H9 (cell line): ENCODE results near the gene DNAJC8. TPM values are rescaled to one million over a fixed set of nuclear protein-coding genes. Genes with fewer than 3 reads are reported as not detected.
A peak's percentile ranks its signal among the peaks of the same experiment; 100 is the strongest.

Experiments
- DNase-seq: peaks from one replicate; pipeline ENCODE4 v3.0.0-alpha.2; 2017
- H2AFZ ChIP-seq: one replicate; pipeline ENCODE4 v1.6.1; 2013; ENCODE audit warnings: mild to moderate bottlenecking, low read length, control low read depth, moderate library complexity
- H2AK5ac ChIP-seq: 2 replicates; pipeline ENCODE4 v1.6.1; 2013; ENCODE audit warnings: low read length, control low read depth, mixed read lengths; ENCODE audit not compliant: insufficient read length
- H2BK120ac ChIP-seq: one replicate; pipeline ENCODE4 v1.6.1; 2013; ENCODE audit warnings: low read depth, mild to moderate bottlenecking, low read length, control low read depth, inconsistent platforms; ENCODE audit not compliant: poor library complexity, severe bottlenecking
- H2BK12ac ChIP-seq: 2 replicates; pipeline ENCODE4 v1.6.1; 2013; ENCODE audit warnings: low read length, control low read depth, mixed read lengths, low read depth; ENCODE audit not compliant: insufficient read length
- H2BK15ac ChIP-seq: 2 replicates; pipeline ENCODE4 v1.6.1; 2013; ENCODE audit warnings: low read depth, low read length, control low read depth
- H2BK20ac ChIP-seq: one replicate; pipeline ENCODE4 v1.6.1; 2013; ENCODE audit warnings: low read depth, mild to moderate bottlenecking, low read length, control low read depth, inconsistent platforms; ENCODE audit not compliant: poor library complexity, severe bottlenecking
- H2BK5ac ChIP-seq: 2 replicates; pipeline ENCODE4 v1.6.1; 2013; ENCODE audit warnings: low read length, control low read depth, mixed read lengths; ENCODE audit not compliant: insufficient read length
- H3K14ac ChIP-seq: 2 replicates; pipeline ENCODE4 v1.6.1; 2013; ENCODE audit warnings: low read length, control low read depth; ENCODE audit not compliant: insufficient read depth
- H3K18ac ChIP-seq: 2 replicates; pipeline ENCODE4 v1.6.1; 2013; ENCODE audit warnings: low read depth, mild to moderate bottlenecking, mixed read lengths, low read length, control low read depth; ENCODE audit not compliant: insufficient read length
- H3K23ac ChIP-seq: 2 replicates; pipeline ENCODE4 v1.6.1; 2013; ENCODE audit warnings: low read length, control low read depth, mixed read lengths, low read depth; ENCODE audit not compliant: insufficient read length
- H3K23me2 ChIP-seq: 2 replicates; pipeline ENCODE4 v1.6.1; 2013; ENCODE audit warnings: low read depth, mild to moderate bottlenecking, mixed read lengths, low read length, control low read depth; ENCODE audit not compliant: insufficient read length, poor library complexity, severe bottlenecking
- H3K27ac ChIP-seq: 2 replicates; pipeline ENCODE4 v1.5.1; 2013; ENCODE audit warnings: low read length, control low read depth, mixed read lengths, low read depth; ENCODE audit not compliant: insufficient read length
- H3K27me3 ChIP-seq: 2 replicates; pipeline ENCODE4 v1.6.1; 2013; ENCODE audit warnings: low read length, control low read depth, inconsistent platforms; ENCODE audit not compliant: insufficient read depth
- H3K4ac ChIP-seq: 2 replicates; pipeline ENCODE4 v1.6.1; 2013; ENCODE audit warnings: low read depth, mild to moderate bottlenecking, control low read depth, inconsistent platforms, low read length, moderate library complexity
- H3K4me1 ChIP-seq: 2 replicates; pipeline ENCODE4 v1.6.1; 2013; ENCODE audit warnings: low read length, control low read depth, inconsistent platforms; ENCODE audit not compliant: insufficient read depth
- H3K4me2 ChIP-seq: 2 replicates; pipeline ENCODE4 v1.6.1; 2013; ENCODE audit warnings: low read length, control low read depth, mixed read lengths; ENCODE audit not compliant: insufficient read length, insufficient read depth
- H3K56ac ChIP-seq: 2 replicates; pipeline ENCODE4 v1.6.1; 2013; ENCODE audit warnings: low read depth, mild to moderate bottlenecking, mixed read lengths, low read length, control low read depth; ENCODE audit not compliant: insufficient read length
- H3K79me1 ChIP-seq: 2 replicates; pipeline ENCODE4 v1.6.1; 2013; ENCODE audit warnings: low read depth, mild to moderate bottlenecking, moderate library complexity, low read length, control low read depth, inconsistent platforms; ENCODE audit not compliant: insufficient read depth, poor library complexity, severe bottlenecking
- H3K79me2 ChIP-seq: 2 replicates; pipeline ENCODE4 v1.6.1; 2013; ENCODE audit warnings: low read length, control low read depth, inconsistent platforms; ENCODE audit not compliant: insufficient read depth
- H3K9ac ChIP-seq: 2 replicates; pipeline ENCODE4 v1.6.1; 2013; ENCODE audit warnings: low read length, control low read depth, mixed read lengths; ENCODE audit not compliant: insufficient read length; ENCODE audit errors: extremely low read depth
- H3K9me3 ChIP-seq: one replicate; pipeline ENCODE4 v1.6.1; 2013; ENCODE audit warnings: low read depth, low read length, inconsistent platforms; ENCODE audit not compliant: control insufficient read depth
- H3T11ph ChIP-seq: one replicate; pipeline ENCODE4 v1.6.1; 2013; ENCODE audit warnings: mild to moderate bottlenecking, low read length, control low read depth, inconsistent platforms
- H4K20me1 ChIP-seq: one replicate; pipeline ENCODE4 v1.6.1; 2013; ENCODE audit not compliant: control insufficient read depth, insufficient read length, insufficient read depth
- H4K5ac ChIP-seq: 2 replicates; pipeline ENCODE4 v1.6.1; 2013; ENCODE audit warnings: low read depth, mild to moderate bottlenecking, mixed read lengths, low read length, control low read depth; ENCODE audit not compliant: insufficient read length
- H4K8ac ChIP-seq: replicated peaks from 2 replicates; pipeline ENCODE4 v1.6.1; 2013; ENCODE audit warnings: low read length, control low read depth, mixed read lengths, low read depth; ENCODE audit not compliant: insufficient read length
- H4K91ac ChIP-seq: 2 replicates; pipeline ENCODE4 v1.6.1; 2013; ENCODE audit warnings: low read depth, mild to moderate bottlenecking, moderate library complexity, mixed read lengths, low read length, control low read depth; ENCODE audit not compliant: insufficient read length
- H3K27ac Mint-ChIP-seq, 3 experiments: 2 replicates in 2 of 3; 3 replicates in 1 of 3; pipeline ENCODE4 v1.8.0; 2020 to 2021; ENCODE audit warnings: mixed read lengths in 3 of 3, mild to moderate bottlenecking in 1 of 3, moderate library complexity in 1 of 3
- H3K27me3 Mint-ChIP-seq: 2 replicates; pipeline ENCODE4 v1.8.0; 2021; ENCODE audit warnings: low read depth, mild to moderate bottlenecking, moderate library complexity, mixed read lengths
- H3K36me3 Mint-ChIP-seq, 3 experiments: 2 replicates in 2 of 3; 3 replicates in 1 of 3; pipeline ENCODE4 v1.8.0; 2020 to 2021; ENCODE audit warnings: low read depth in 3 of 3, mixed read lengths in 3 of 3; ENCODE audit not compliant: insufficient read depth in 1 of 3
- H3K4me1 Mint-ChIP-seq, 2 experiments: 2 replicates each; pipeline ENCODE4 v1.8.0; 2020; ENCODE audit warnings: mixed read lengths in 2 of 2
- H3K4me3 Mint-ChIP-seq, 2 experiments: 2 replicates in 1 of 2; 3 replicates in 1 of 2; pipeline ENCODE4 v1.8.0; 2020 to 2021; ENCODE audit warnings: mild to moderate bottlenecking in 2 of 2, mixed read lengths in 2 of 2, moderate library complexity in 1 of 2
- H3K9me3 Mint-ChIP-seq, 2 experiments: 2 replicates in 1 of 2; 3 replicates in 1 of 2; pipeline ENCODE4 v1.8.0; 2020; ENCODE audit warnings: mild to moderate bottlenecking in 2 of 2, mixed read lengths in 2 of 2, moderate library complexity in 1 of 2
- CTCF ChIP-seq: fragments of 200-600 bp; sonication (generic); conservative IDR thresholded peaks from 3 replicates; pipeline ENCODE4 v1.8.0; 2021; ENCODE audit warnings: antibody characterized with exemption, mild to moderate bottlenecking
- WGBS: extraction: QIAGEN DNeasy Blood & Tissue Kit; methylation state at CpG from one replicate; pipeline ENCODE4 v1.1.7; 2013; ENCODE audit warnings: missing lambda C conversion rate, low lambda C conversion rate, mixed read lengths; ENCODE audit not compliant: insufficient read length; ENCODE audit errors: extremely low coverage; 5-methylcytosine and 5-hydroxymethylcytosine counted together
- total RNA-seq: library from RNA; stranded (reverse); gene quantifications from 2 replicates; pipeline ENCODE4 v1.2.1, GENCODE V29; 2021

The DNAJC8 gene
- total RNA-seq, 1 experiment from 2014 or later: 132 TPM

- peaks cover 1% of the 10 kb centered on the region; the same call in 1 of the 2 replicates for H3K27me3 Mint-ChIP-seq
- 0 out of 7 replicates have a peak overlapping the region, but pooled peaks of 1 of the 3 experiments have one; percentile 38 for H3K27ac Mint-ChIP-seq
- DNase-seq: no peak
- H4K91ac ChIP-seq: no peak overlapping the region
- no peak overlapping the region for H2AFZ ChIP-seq
- H2AK5ac ChIP-seq: no peak overlapping the region
- no peak overlapping the region for H4K8ac ChIP-seq
- no peak overlapping the region for H3K4ac ChIP-seq
- H3K9ac ChIP-seq: no peak overlapping the region
- peaks cover 39% of the 10 kb centered on the region in 2 experiments for H3K4me1 Mint-ChIP-seq
- no peak overlapping the region for H2BK120ac ChIP-seq
- H3K9me3 Mint-ChIP-seq: no peaks in the 10 kb centered on the region
- no peak overlapping the region for H3K18ac ChIP-seq
- TF ChIP-seq CTCF: no peak
- no peaks in the 10 kb centered on the region for H4K20me1 ChIP-seq
- H2BK20ac ChIP-seq: no peak overlapping the region
- no peaks in the 10 kb centered on the region for H3K9me3 ChIP-seq
- no peaks in the 10 kb centered on the region for H3K79me2 ChIP-seq
- peaks cover 7% of the 10 kb centered on the region; the same call in 1 of the 2 replicates for H3K4me1 ChIP-seq
- H3K36me3 Mint-ChIP-seq: peaks cover 11 to 25% (median 20%) of the 10 kb centered on the region in 3 experiments; a peak in 6 of 7 replicates
- H2BK15ac ChIP-seq: no peak overlapping the region
- H4K5ac ChIP-seq: no peak overlapping the region
- H2BK12ac ChIP-seq: no peak overlapping the region
- no peak overlapping the region for H3K56ac ChIP-seq
- no peak overlapping the region for H3K27ac ChIP-seq
- no CpG with 5 or more reads among the region's 1 CpG for WGBS
- no peak overlapping the region for H3K4me3 Mint-ChIP-seq
- no peak overlapping the region for H2BK5ac ChIP-seq
- H3T11ph ChIP-seq: no peak overlapping the region
- no peaks in the 10 kb centered on the region for H3K23me2 ChIP-seq
- H3K4me2 ChIP-seq: no peak overlapping the region
- no peak overlapping the region for H3K23ac ChIP-seq
- H3K79me1 ChIP-seq: no peaks in the 10 kb centered on the region
- H3K14ac ChIP-seq: 0 out of 2 replicates have a peak overlapping the region, but pooled peaks have one; percentile 39
- no peaks in the 10 kb centered on the region for H3K27me3 ChIP-seq
Observed at GRCh38 chr1:28195780-28196179, 37.0 kb downstream of the DNAJC8 start.
